ENCODE results near the gene ACTRT2.

ACTRT2 gene

GRCh38 chr1:3003039-3003940 lies 18.0 kb upstream of the ACTRT2 start:
- no peak for DNase-seq

DNA sequence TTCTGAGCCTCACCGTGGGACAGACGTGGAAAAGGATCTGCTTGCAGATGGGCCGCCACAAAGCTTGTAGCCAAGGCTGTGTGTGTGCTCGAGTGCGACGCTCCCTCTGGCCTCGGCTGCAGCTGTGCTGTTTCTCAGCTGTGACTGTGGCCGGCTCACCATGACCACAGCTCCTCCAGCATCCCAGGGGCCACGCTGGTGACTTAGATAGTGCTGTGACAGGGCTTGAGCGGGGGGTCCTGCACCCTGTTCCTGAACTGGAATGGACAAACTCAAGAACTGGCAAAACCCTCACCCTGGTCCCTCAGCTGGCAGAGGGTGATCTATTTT lies 17.4 kb upstream of the ACTRT2 start:
- DNase-seq = no peak

- DNase-seq = no peak
Measured at GRCh38 chr1:3004285-3005205, 16.7 kb upstream of the ACTRT2 start.

DNA sequence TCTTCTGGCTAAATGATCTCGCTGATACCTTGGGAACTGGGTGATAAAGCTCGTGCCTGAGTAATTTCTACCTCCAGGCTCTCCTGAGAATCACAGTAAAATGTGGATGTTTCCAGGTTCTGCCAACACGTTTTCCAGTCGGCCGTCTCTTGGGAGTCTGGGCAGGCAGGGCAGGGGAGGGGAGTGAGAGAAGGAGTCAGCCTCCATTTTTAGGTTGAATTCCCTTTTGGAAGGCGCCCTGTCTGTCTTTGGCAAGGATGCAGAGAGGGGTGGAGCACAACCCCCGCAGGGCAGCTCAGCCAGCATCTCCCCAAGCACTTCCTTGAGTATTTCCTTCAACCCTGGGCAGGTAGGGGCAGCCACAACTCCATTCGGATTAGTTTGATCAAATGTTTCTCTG lies 15.5 kb upstream of the ACTRT2 start:
- no peak for DNase-seq

GRCh38 chr1:3007298-3008147 lies 13.7 kb upstream of the ACTRT2 start:
- no peak for DNase-seq

GRCh38 chr1:3009021-3009420 lies 12.2 kb upstream of the ACTRT2 start:
- DNase-seq = no peak

DNA sequence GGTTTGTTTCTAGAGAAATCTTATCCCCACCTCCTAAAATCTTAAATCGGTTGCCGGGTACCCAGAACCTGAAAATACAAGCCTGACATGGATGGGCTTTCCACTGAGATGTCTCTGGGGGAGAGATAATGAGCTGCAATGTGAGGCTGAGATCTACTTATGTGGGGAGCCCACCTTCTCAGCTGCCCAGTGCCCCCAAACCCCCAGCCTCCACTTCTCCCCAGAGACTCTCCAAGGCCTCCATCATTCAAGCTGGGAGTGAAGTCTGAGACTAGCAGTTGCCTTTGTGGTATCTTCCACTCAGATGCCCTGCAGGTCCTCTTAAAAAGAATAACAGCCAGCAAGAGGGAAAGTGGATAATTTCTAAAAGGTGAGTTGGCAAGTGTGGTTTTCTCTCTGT lies 11.7 kb upstream of the ACTRT2 start:
- DNase-seq = no peak

DNA sequence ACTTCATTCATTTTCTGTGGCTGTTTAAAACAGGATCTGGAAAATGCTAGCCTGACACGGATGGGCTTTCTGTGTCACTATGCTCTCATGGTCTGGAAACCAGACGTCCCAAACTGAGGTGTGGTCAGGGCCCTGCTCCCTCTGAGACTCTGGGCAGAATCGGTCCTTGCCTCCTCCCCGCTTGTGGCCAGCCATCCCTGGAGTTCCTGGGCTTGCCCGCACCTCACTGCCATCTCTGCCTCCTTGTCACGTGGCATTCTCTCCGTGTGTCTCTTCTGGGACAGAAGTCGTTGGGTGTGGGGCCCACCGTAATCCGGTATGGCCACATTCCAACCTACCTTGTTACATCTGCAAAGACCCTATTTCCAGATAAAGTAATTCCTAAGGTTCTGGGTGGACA lies 10.1 kb upstream of the ACTRT2 start:
- no peak for DNase-seq

DNA sequence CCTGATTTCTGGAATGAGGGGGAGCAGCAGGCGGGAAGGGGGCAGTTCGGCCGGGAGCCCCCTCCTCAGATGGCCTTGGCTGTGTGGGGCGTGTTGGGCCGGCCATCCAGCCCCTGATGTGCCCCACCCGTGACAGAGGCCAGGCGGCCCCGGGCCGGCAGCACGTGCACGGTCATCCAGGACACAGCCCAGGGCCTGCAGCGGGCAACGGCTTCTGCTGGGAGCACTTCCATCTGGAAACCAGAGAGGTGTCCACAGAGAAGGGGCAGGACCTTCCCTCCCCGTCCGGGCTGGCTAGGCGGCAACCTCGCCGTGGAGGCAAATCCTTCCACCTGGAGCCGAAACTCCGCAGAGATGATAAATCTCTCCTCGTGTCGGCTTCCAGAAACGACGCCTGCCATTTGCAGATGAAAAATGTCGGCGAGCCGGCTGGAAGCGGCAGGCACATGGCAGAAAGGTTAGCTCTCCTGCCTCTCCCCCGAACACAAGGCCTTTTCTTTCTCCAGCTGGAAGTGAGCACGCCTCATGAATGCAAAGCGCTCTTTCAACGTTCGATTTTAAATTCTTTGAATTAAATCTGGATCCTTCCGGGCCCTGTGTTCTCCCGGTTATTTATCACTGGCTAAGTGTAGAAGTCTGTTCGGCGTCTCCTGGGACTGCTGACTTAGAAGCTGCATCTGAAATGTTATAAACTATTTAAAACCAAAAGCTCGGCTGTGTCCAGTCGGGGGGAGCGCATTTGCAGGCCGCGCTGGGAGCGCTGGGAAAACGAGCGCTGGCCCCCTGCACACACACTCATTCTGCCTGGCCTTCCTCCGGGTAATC lies 9.4 kb upstream of the ACTRT2 start:
- DNase-seq = no peak

GRCh38 chr1:3012456-3013291 lies 8.6 kb upstream of the ACTRT2 start:
- DNase-seq = no peak

DNA sequence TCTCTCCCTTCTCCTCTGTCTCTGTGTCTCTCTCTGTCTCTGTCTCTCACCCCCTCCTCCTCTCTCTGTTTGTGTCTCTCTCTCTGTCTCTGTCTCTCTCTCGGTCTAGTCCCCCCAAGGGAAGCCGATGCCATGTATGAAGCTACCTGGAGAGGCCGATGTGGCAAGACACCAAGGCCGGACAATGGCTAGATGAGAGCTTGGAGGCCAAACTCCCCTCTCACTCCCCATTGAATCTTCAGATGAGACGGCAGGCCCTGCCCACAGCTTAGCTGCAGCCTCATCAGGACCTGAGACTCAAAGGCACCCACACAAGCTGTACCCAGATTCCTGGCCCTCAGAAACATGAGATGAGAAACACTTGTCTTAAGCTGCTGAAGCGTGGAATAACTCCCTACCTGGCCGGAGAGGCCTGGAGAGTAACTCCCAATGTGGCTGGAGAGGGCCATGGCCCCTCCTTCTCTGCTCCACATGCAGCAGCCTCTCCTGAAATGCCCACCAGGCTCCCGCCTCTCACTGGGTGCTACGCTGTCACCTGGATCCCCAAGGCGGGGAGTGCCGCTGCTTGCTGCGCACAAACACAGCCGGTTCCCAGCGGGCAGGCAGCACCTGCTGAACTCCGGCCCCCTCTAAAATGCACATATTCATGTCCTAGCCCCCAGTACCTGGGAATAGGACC lies 7.8 kb upstream of the ACTRT2 start:
- DNase-seq = no peak

GRCh38 chr1:3014050-3014440 lies 7.2 kb upstream of the ACTRT2 start:
- DNase-seq = no peak

DNA sequence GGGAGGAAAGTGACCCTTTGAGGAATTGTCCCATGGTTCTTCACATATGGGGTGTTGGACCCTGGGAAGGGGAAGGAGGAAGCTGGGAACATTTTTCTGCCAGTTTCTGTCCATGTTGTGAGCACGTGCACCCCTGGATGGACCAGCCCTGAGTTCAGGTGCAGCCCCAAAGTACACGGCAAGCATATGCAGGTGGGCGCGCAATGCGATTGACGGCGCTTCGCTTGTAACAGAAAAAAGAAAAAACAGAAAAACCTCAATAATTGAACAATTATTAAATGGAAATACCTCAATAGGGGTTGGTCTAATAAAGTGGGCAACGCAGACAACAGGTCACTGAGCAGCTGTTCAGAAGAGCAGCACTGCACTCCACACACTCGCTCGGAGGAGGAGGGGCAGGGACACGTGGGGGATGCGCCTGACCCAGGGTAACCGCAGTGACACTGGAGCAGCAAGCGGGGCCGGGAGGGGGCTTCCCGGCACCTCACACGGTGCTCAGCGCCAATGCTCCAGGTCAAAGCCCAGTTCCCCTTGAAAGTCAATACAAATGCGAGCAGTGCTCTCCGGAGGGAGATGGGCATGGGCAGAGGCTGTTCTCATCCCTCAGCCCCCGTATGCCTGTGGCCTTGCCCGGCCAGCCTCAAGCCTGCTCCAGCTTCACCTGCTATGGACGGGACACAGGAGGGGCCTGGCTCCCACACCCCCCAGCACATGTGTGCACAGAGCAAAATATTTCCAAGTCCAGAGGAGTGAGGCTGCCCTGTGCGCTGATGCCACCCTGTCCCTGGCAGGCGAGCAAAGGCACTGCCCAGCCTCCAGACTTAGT lies 6.6 kb upstream of the ACTRT2 start:
- no peak for DNase-seq

GRCh38 chr1:3015269-3015635 lies 6.0 kb upstream of the ACTRT2 start:
- DNase-seq = no peak

- no peak for DNase-seq
Measured at GRCh38 chr1:3015744-3016143, 5.5 kb upstream of the ACTRT2 start.

DNA sequence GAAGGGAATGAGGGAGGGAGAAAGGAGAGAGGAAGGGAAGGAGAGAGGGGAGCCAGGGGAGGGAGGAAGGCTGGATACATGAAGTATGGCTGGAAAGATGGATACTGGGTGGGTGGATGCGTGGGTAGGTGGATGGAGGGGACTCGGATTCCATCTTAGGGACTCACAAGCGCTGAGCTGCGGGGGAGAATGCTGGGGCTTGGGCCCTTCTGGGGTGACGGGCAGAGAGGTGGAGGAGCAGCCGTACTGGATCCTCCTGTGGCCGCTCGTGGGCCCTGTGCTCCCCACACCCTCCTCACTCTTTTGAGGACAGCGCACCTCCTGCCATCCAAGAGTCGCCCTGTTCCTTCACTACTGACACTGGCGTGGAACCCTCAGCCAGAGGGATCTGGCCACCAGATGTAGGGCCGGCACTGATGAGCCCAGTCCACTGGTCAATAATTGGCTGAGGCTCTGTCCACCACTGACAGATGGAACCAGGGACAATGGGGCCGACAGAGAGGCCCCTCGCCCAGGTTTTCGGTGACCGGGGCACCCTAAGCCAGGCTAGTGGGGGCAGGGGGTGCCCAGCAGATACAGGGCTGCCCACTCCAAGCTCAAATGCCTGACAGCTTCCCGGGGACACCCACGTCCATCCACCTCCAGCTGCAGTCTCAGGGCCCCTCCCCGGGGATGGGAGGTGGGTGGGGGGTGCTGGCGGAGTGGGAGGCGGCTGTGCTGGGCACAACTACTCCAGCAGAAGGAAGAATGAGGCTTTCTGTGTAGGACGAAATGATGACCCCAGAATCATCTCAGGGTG lies 4.4 kb upstream of the ACTRT2 start:
- no peak for DNase-seq

DNA sequence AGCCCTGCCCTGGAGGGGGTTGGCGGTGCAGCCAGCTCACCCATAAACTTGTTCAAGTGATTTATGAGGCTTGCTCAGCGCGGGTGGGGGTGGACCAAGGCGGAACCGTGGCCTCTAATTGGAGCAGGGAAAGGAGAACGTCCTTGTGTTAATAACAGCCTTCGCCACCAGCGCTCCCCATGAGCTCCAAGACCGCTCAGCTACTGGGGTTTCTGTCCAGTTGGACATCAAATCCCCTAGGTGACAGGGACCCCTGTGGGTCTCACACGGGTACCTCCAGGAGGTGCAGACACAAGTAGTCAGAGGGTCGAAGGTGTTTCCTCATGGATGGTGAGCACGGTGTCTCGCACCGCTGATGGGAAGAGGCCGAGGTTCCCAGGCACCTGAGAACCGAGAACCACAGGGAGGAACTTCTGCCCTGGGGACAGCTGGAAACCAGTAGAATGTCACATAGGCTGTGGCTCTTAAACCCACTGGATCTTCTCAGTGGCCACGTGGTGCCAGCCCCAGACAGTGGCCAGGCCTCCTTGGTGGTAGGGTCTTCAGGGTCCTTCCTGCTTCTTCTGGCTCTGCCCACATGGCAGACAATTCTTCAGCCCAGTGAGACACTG lies 3.7 kb upstream of the ACTRT2 start:
- DNase-seq = no peak

GRCh38 chr1:3018051-3018471 lies 3.2 kb upstream of the ACTRT2 start:
- DNase-seq = no peak
